HG03460 (cell line): Measurements from ENCODE around the gene PITX3.

Source experiments
- ATAC-seq: cut with Tn5 transposase; IDR thresholded peaks from one replicate; pipeline ENCODE4 v1.9.1; 2021; ENCODE audit not compliant: unreplicated experiment

PITX3 gene

GRCh38 chr10:102241444-102242117 lies at the start of gene PITX3:
Gene PITX3, minus strand, starts transcription at chr10:102241512. Its CDS starts 9,432 bp downstream, at chr10:102232080.
- peak; percentile 38 for ATAC-seq

DNA sequence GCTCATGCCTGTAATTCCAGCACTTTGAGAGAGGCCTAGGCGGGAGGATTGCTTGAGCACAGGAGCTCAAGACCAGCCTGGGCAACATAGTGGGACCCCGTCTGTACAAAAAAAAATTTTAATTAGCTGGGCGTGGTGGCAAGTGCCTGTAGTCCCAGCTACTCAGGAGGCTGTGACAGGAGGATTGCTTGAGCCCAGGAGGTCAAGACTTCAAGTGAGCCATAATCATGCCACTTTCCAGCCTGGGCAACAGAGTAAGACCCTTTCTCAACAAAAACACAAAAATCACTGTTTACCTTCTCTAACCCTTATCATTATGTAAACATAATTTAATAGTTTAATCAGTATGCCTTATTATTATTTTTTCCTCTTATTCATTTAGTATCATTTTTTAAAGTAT lies 48.5 kb upstream of the PITX3 start:
- no peak for ATAC-seq

DNA sequence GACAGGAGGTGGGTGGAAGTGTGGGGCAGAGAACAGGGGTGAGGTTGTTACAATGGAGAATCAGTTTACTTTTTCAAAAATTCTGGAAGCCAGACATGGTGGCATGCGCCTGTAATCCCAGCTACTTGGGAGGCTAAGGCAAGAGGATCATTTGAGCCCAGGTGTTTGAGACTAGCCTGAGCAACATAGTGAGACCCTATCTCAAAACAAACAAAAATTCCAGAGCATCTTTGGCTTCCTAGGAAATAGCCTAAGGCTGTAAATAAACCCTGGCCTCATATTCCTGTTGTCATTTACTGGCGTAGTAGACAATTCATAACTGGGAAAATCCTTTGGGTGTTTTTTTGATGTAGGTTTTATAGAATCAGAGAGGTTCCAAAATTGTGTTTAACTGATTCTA lies 48.0 kb upstream of the PITX3 start:
- no peak for ATAC-seq

DNA sequence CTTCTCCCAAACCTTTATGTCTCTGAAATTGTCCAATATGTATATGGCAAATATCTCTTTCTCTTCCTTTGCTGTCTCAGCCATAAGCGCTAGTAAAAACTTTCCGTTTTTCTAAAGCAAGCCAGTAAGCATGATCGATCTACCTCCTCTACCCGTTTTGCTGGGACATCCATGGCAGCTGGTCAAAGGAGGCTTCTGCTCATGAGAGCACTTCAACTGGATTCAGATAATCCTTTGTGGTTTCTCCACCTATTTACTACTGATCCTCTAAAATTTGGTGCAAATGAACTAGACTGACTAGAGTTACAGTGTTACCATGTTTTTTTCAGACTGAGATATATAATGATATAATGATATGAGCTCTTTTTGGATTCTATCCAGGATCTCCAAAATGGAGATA lies 46.7 kb upstream of the PITX3 start:
- no peak for ATAC-seq

DNA sequence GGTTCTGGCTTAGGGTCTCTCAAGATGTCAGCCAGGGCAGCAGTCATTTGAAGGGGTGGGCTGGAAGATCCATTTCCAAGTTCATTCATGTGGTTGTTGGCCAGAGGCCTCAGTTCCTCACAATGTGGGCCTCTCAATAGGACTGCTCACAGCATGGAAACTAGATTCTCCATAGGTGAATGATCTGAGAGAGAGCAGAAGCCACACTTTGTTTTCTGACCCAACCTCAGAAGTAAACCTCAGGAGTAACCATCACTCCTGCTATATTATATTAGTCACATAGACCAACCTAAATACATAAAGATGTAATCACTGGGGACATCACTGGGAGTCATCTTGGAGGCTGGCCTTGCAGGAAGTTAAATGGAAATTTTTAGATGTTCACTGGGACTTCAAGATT lies 46.2 kb upstream of the PITX3 start:
- ATAC-seq, result no peak

GRCh38 chr10:102286216-102286615 lies 44.9 kb upstream of the PITX3 start:
- no peak for ATAC-seq

DNA sequence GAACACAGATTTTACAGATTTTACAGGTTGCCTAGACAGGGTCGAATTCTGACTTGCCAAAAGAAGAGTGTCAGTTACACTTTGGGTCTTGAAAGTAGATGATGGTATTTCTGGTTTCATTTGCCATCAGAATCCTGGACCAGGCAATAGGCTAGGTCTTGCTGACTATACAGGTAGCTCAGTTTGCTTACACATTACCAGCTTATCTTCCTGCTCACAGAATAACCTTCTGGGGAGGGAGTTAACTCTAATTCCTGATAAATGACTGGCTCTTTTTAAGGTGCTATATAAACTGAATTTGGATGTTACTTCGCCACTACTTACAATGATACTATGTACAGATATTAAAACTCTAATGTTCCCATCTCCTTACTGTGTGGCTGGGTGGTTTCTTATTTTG lies 43.8 kb upstream of the PITX3 start:
- ATAC-seq, result no peak

DNA sequence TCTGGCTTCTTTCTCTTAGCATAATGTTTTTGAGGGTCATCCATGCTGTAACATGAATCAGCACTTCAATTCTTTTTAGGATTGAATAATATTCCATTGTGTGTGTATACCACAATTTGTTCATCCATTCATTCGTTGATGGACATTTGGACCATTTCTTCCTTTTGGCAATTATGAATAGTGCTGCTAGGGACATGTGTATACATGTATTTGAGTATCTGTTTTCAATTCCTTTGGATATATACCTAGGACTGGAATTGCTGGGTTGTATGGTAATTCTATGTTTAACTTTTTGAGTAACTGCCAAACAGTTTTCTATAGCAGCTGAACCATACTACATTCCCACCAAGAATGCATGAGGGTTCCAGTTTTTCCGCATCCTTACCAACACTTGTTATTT lies 43.2 kb upstream of the PITX3 start:
- no peak for ATAC-seq

DNA sequence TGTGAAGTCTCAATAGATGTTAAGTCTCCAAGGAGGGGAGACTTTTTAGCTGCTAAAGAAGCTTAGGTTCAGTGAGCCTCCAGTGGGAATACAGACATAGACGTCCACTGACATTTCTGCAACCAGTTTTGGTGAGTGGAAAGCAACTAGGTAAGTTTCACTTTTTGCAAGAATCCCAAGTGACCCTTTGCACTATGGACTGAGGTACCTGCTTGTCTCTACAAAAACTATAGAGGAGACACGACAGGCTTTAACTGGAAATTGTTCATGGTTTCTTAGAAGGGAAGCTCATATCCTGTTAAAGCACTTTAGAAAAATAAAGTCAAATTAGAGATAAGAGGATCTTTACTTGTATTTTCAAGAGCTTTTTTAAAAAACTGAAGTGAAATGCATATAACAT lies 42.6 kb upstream of the PITX3 start:
- no peak for ATAC-seq

- ATAC-seq, result no peak
These were observed 42.2 kb upstream of the PITX3 start for GRCh38 chr10:102283488-102283887.

- ATAC-seq, result no peak
These were observed 39.8 kb upstream of the PITX3 start for GRCh38 chr10:102281102-102281487.

- ATAC-seq, result no peak
These were observed 39.2 kb upstream of the PITX3 start for GRCh38 chr10:102280397-102281101.

- ATAC-seq, result no peak
These were observed 37.8 kb upstream of the PITX3 start for GRCh38 chr10:102279104-102279503.

- no peak for ATAC-seq
These were observed 34.0 kb upstream of the PITX3 start for GRCh38 chr10:102275343-102275742.

DNA sequence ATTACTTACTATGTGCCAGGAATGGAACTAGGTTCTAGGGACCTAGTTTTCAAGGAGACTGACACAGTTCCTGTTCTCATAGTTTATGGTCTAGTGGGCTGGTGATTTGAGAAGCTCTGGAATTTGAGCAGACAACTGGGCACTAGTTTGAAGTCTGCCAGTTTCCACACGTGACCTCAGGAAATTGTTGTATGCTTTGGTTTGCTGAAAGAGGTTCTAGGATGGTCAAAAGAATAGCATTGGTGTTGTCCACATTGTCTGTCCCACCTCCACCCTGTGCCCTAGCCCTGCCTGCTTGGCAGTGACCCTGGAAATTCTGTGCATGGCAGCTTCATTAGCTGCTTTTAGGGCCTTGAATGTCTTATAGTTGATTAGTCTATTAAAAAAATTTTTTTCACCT lies 32.8 kb upstream of the PITX3 start:
- ATAC-seq, result no peak

GRCh38 chr10:102269017-102269416 lies 27.7 kb upstream of the PITX3 start:
- ATAC-seq, result no peak

GRCh38 chr10:102268375-102268888 lies 27.1 kb upstream of the PITX3 start:
- no peak for ATAC-seq

GRCh38 chr10:102267748-102268147 lies 26.4 kb upstream of the PITX3 start:
- ATAC-seq, result no peak

- no peak for ATAC-seq
These were observed 25.4 kb upstream of the PITX3 start for GRCh38 chr10:102266670-102267069.

- ATAC-seq, result no peak
These were observed 23.1 kb upstream of the PITX3 start for GRCh38 chr10:102264371-102264770.

GRCh38 chr10:102262744-102263370 lies 21.5 kb upstream of the PITX3 start:
- no peak for ATAC-seq

- no peak for ATAC-seq
These were observed 20.5 kb upstream of the PITX3 start for GRCh38 chr10:102261842-102262241.
